ENCODE data around the gene MT4. TPM values are rescaled to one million over a fixed set of nuclear protein-coding genes. Genes with fewer than 3 reads are reported as not detected.

The MT4 gene
- total RNA-seq (not detected), polyA plus RNA-seq (not detected)
- long read RNA-seq, donor 1, result 0 reads
- long read RNA-seq, donor 2, result 0 reads
- long read RNA-seq, donor 3, result 0 reads
- long read RNA-seq, donor 4, result 0 reads
- long read RNA-seq, donor 5, result 0 reads
- long read RNA-seq, donor 6, result 0 reads
- long read RNA-seq, donor 7, result 0 reads
- long read RNA-seq, donor 8, result 0 reads
- long read RNA-seq, donor 9, result 0 reads
- long read RNA-seq, donor 10, result 0 reads

DNA sequence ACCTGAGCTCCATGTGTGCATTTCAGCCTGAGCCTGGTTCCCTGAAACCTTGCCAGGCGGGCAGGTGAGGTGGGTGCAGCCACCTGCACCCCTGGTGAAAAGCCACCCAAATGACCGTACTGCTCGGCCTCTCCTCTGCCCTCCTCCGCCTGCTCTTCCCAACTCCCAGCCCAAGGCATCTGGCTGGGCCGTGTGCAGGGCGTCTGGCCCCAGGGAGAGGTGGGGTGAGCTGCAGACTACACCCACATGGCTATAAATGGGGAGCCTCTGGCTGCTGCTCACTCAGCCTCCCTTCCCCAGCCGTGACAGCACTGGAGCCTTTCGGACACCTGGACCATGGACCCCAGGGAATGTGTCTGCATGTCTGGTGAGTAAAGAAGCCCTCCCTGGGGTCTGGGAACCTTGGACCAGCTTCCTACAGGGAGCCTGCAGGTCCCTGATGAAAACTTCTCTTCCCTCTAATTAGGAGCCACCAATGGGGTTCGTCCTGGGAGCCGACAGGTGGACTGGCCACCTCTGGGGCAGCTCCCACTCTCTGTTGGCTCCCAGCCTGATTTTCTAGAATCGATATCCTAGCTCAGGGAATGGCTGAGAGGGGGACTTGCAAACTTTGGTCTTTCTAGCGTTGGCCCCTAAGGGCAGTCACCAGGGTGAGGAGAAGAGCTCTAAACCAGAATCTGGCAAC, at the start of gene MT4:
TSS of gene MT4 (plus strand) at position 281 of the 685 bp plus-strand sequence. CDS start at position 337, 56 bp downstream.
- no peaks in the 10 kb centered on the region for H3K27me3 ChIP-seq
- intact Hi-C loops (cut with DNase I), result no loop called here
- no peak within 1 kb of the TSS for H3K4me3 ChIP-seq
- DNase-seq, result no peak
- H3K27ac ChIP-seq, result no peak within 1 kb of the TSS
- H3K36me3 ChIP-seq (replicated peaks in 1 of 2), result no peaks in the 10 kb centered on the region
- TF ChIP-seq, protein P1, sequence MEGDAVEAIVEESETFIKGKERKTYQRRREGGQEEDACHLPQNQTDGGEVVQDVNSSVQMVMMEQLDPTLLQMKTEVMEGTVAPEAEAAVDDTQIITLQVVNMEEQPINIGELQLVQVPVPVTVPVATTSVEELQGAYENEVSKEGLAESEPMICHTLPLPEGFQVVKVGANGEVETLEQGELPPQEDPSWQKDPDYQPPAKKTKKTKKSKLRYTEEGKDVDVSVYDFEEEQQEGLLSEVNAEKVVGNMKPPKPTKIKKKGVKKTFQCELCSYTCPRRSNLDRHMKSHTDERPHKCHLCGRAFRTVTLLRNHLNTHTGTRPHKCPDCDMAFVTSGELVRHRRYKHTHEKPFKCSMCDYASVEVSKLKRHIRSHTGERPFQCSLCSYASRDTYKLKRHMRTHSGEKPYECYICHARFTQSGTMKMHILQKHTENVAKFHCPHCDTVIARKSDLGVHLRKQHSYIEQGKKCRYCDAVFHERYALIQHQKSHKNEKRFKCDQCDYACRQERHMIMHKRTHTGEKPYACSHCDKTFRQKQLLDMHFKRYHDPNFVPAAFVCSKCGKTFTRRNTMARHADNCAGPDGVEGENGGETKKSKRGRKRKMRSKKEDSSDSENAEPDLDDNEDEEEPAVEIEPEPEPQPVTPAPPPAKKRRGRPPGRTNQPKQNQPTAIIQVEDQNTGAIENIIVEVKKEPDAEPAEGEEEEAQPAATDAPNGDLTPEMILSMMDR (IDR thresholded peaks at IDR 0.05), result no peak
- WGBS, 4 donors, result 79 to 90% (median 83%) methylated on average over 7 to 12 of the region's 12 CpGs
- no peaks in the 10 kb centered on the region for H3K9me3 ChIP-seq (replicated peaks in 1 of 3)
- H3K4me1 ChIP-seq (replicated peaks in 1 of 2), result peaks cover 0 to 2% of the 10 kb centered on the region in 2 donors

DNA sequence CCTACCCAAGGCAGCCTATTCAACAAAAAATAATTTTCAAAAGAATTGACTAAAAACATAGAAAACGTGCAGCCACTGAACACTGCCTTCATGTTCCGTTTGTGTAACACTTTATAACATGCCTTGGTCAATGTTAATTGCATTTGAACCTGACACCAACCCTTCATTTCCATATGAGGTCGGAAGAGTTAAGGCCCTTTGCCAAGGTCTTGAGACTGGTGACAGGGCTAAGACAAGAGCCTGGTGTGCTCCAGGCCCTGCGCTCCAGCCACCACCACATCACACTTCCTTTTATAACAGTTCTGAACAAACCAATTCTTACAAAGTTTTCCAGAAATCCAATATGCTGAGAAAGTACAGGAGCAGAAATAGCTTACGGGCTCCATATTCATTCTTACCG, 49.2 kb upstream of the MT4 start:
- peaks cover 18 to 72% of the 10 kb centered on the region in 2 donors for H3K4me1 ChIP-seq (replicated peaks in 1 of 2)
- 55 to 70% (median 66%) methylated on average over 6 of the region's 6 CpGs for WGBS, 4 donors
- peak in 1 of 7 donors; percentile 49 for DNase-seq
- intact Hi-C loops (cut with DNase I), result loop anchor here in 1 of 2 donors (5.0 kb wide), 1 partner anchor 87 kb away; no protein-coding TSS in a partner anchor
- H3K4me3 ChIP-seq, result no peak overlapping the region
- peak overlapping the region in 3 of 5 donors; percentile 31 to 97 (median 46) for H3K27ac ChIP-seq
- no peaks in the 10 kb centered on the region for H3K36me3 ChIP-seq (replicated peaks in 1 of 2)
- no peaks in the 10 kb centered on the region for H3K27me3 ChIP-seq
- TF ChIP-seq, protein P1 (IDR thresholded peaks at IDR 0.05), result no peak
- TF ChIP-seq POLR2A (IDR thresholded peaks at IDR 0.05), result no peak
- no peaks in the 10 kb centered on the region for H3K9me3 ChIP-seq (replicated peaks in 1 of 3)

DNA sequence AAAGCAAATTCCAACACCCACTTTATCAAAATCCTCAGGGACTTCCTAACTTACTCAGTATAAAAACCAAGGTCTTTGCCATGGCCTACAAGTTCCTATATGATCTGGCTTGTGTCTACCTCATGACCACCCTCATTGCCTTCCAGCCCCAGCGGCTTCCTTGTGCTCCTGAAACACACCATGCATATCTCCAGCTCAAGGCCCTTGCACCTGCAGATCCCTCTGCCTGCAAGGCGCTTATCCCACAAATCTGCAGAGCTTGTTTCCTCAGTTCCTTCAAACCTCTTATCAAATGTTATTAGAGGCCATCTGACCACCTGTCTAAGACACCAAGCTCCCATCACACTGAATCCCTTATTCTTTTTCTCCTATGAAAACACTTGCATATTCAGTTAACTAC, 47.7 kb upstream of the MT4 start:
- H3K9me3 ChIP-seq (replicated peaks in 1 of 3), result no peaks in the 10 kb centered on the region
- TF ChIP-seq POLR2A (IDR thresholded peaks at IDR 0.05), result no peak
- TF ChIP-seq, protein P1 (IDR thresholded peaks at IDR 0.05), result no peak
- H3K36me3 ChIP-seq (replicated peaks in 1 of 2), result no peaks in the 10 kb centered on the region
- WGBS, 4 donors, result 62 to 76% (median 66%) methylated on average over 2 of the region's 2 CpGs
- peak overlapping the region; percentile 10 to 97 (median 90) for H3K27ac ChIP-seq
- intact Hi-C loops (cut with DNase I), result loop anchor here in 1 of 2 donors (5.0 kb wide), 1 partner anchor 85 kb away; no protein-coding TSS in a partner anchor
- no peak for DNase-seq
- H3K4me3 ChIP-seq, result no peak overlapping the region
- peaks cover 18 to 67% of the 10 kb centered on the region in 2 donors for H3K4me1 ChIP-seq (replicated peaks in 1 of 2)
- H3K27me3 ChIP-seq, result no peaks in the 10 kb centered on the region

DNA sequence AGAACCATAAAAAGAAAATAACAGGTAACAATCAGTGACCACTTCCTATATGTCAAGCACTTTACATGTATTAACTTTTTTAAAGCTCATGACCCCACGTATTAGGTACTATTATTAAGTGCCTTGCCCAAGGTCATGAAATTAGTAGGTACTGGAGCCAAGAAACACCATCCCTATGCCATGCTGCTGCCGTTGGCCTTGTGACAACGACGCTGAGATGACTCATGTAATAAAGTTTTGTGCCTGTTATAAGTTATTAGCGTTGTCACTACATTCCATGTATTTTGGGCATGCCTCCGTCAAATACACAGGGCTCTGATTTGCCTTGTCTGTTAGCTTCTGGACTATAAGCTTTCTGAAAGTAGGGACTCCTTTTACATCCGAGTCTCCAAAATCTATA, 46.4 kb upstream of the MT4 start:
- intact Hi-C loops (cut with DNase I), result loop anchor here in 1 of 2 donors (5.0 kb wide), 1 partner anchor 84 kb away; no protein-coding TSS in a partner anchor
- Histone ChIP-seq H3K27ac (peak overlapping the region; percentile 78 to 97 (median 90)), H3K36me3 (replicated peaks in 1 of 2) (no peaks in the 10 kb centered on the region), H3K4me3 (peak overlapping the region in 1 of 4 donors; percentile 95), H3K9me3 (replicated peaks in 1 of 3) (no peaks in the 10 kb centered on the region), H3K4me1 (replicated peaks in 1 of 2) (peaks cover 18 to 63% of the 10 kb centered on the region in 2 donors), H3K27me3 (no peaks in the 10 kb centered on the region)
- peak in 1 of 2 donors; percentile 78 for TF ChIP-seq POLR2A (IDR thresholded peaks at IDR 0.05)
- TF ChIP-seq, protein P1 (IDR thresholded peaks at IDR 0.05), result no peak
- 41 to 66% (median 49%) methylated on average over 7 of the region's 7 CpGs for WGBS, 4 donors
- peak; percentile 74 to 85 (median 79) for DNase-seq
